ENCODE data around the gene CXCL14. TPM values are rescaled to one million over a fixed set of nuclear protein-coding genes. Genes with fewer than 3 reads are reported as not detected.

Gene CXCL14
- total and polyA plus RNA-seq, 7 donors, result 2.2 to 56.7 (median 16.1) TPM

DNA sequence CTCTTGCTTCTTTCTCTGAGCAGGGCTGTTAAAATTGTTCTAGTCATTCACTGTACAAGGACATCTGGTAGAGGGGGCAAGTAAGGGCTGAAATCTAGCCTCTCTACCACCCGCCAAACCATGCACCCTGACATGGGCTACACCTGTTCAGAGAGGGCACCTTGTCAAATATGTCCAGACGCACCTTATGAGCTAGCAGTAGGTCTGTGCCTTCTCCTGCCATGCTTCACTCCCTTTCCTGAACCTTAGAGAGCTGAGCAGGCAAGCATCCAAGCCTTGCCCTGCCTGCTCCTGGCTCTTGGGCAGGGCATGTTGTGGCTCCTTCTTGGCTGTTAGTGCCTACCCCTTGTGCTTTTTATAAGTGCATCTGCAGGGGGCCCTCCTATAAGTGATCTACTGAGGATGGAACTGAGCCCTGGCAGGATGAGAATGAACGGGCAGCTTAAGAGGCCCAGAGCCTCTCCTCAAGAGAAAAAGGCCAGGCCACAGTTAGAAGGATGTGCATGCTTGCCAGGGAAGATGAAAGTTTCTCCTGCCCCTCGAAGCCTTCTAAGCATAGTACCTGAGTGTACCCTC is 39.3 kb downstream of the CXCL14 start:
- H3K27ac ChIP-seq, result no peak overlapping the region
- no peak for TF ChIP-seq POLR2A (IDR thresholded peaks at IDR 0.05)
- TF ChIP-seq EP300 (IDR thresholded peaks at IDR 0.05), result no peak
- TF ChIP-seq POLR2AphosphoS5 (IDR thresholded peaks at IDR 0.05), result no peak
- TF ChIP-seq CTCF (IDR thresholded peaks at IDR 0.05), result no peak
- no peak overlapping the region for H3K4me3 ChIP-seq
- no peaks in the 10 kb centered on the region for H3K36me3 ChIP-seq
- WGBS, 2 donors, result 73 to 83% methylated on average over 4 of the region's 4 CpGs
- DNase-seq, result no peak
- H3K9me3 ChIP-seq, result peaks cover 0 to 9% (median 1%) of the 10 kb centered on the region in 4 donors
- H3K4me1 ChIP-seq, result peaks cover 0 to 34% (median 31%) of the 10 kb centered on the region in 4 donors
- intact Hi-C loops (cut with DNase I), result no loop called here
- peaks cover 40 to 100% (median 82%) of the 10 kb centered on the region in 3 donors for H3K27me3 ChIP-seq

- 86 to 94% methylated on average over 5 of the region's 5 CpGs for WGBS, 2 donors
- TF ChIP-seq POLR2AphosphoS5 (IDR thresholded peaks at IDR 0.05) (no peak), POLR2A (IDR thresholded peaks at IDR 0.05) (no peak), CTCF (IDR thresholded peaks at IDR 0.05) (no peak), EP300 (IDR thresholded peaks at IDR 0.05) (no peak)
- Histone ChIP-seq H3K4me1 (peaks cover 0 to 21% (median 19%) of the 10 kb centered on the region in 4 donors), H3K9me3 (peaks cover 0 to 9% (median 1%) of the 10 kb centered on the region in 4 donors), H3K27me3 (peaks cover 38 to 100% (median 75%) of the 10 kb centered on the region in 3 donors), H3K4me3 (no peak overlapping the region), H3K36me3 (no peaks in the 10 kb centered on the region), H3K27ac (no peak overlapping the region)
- DNase-seq, result no peak
- intact Hi-C loops (cut with DNase I), result no loop called here
These were observed 40.5 kb downstream of the CXCL14 start for GRCh38 chr5:135538261-135538660.

GRCh38 chr5:135537745-135538144 is 41.0 kb downstream of the CXCL14 start:
- TF ChIP-seq POLR2A (IDR thresholded peaks at IDR 0.05), result no peak
- TF ChIP-seq CTCF (IDR thresholded peaks at IDR 0.05), result no peak
- TF ChIP-seq POLR2AphosphoS5 (IDR thresholded peaks at IDR 0.05), result no peak
- TF ChIP-seq EP300 (IDR thresholded peaks at IDR 0.05), result no peak
- Histone ChIP-seq H3K4me1 (peaks cover 0 to 20% (median 16%) of the 10 kb centered on the region in 4 donors), H3K36me3 (no peaks in the 10 kb centered on the region), H3K27me3 (peaks cover 38 to 100% (median 72%) of the 10 kb centered on the region in 3 donors), H3K9me3 (peaks cover 0 to 9% (median 1%) of the 10 kb centered on the region in 4 donors), H3K27ac (no peak overlapping the region), H3K4me3 (no peak overlapping the region)
- intact Hi-C loops (cut with DNase I), result no loop called here
- no peak for DNase-seq
- 82 to 95% methylated on average over 2 of the region's 2 CpGs for WGBS, 2 donors

DNA sequence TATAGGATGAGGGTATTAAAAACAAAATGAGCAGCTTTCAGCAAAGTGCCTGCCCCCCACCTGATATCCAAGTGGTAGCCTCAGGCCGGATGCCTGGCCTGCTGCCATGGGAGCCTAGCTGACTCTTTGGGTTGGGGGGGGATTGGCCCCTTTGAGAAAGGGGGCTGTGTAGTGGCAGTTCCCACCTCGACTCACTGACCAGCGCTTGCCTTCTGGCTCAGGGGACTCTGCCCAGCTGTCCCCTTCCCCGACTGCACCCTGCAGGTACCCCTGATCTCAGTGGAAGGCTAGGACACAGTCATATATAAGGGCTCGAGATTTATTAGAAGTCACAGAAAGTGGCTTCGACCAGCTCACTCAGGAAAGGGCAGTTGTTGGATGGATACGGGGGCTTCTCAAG is 41.5 kb downstream of the CXCL14 start:
- no peak for TF ChIP-seq CTCF (IDR thresholded peaks at IDR 0.05)
- no peak for TF ChIP-seq EP300 (IDR thresholded peaks at IDR 0.05)
- TF ChIP-seq POLR2AphosphoS5 (IDR thresholded peaks at IDR 0.05), result no peak
- no peak for TF ChIP-seq POLR2A (IDR thresholded peaks at IDR 0.05)
- DNase-seq, result no peak
- H3K4me3 ChIP-seq, result no peak overlapping the region
- peaks cover 0 to 20% (median 16%) of the 10 kb centered on the region in 4 donors for H3K4me1 ChIP-seq
- peaks cover 38 to 100% (median 68%) of the 10 kb centered on the region in 3 donors for H3K27me3 ChIP-seq
- H3K27ac ChIP-seq, result no peak overlapping the region
- intact Hi-C loops (cut with DNase I), result no loop called here
- peaks cover 0 to 9% (median 1%) of the 10 kb centered on the region in 4 donors for H3K9me3 ChIP-seq
- H3K36me3 ChIP-seq, result no peaks in the 10 kb centered on the region
- 58 to 66% methylated on average over 7 of the region's 7 CpGs for WGBS, 2 donors
